HG02642 (cell line): Measurements from ENCODE around the gene POU2AF2.
"Not testable (repeated sequence)": the region's sequence is repeated elsewhere in the genome, so short reads cannot be mapped to it uniquely, and the experiment has no call there.

Experiments used
- ATAC-seq: cut with Tn5 transposase; IDR thresholded peaks from one replicate; pipeline ENCODE4 v1.9.1; 2021; ENCODE audit warnings: mild to moderate bottlenecking; ENCODE audit not compliant: unreplicated experiment, poor library complexity

Gene POU2AF2

GRCh38 chr11:111301004-111301841 is 55.7 kb downstream of the POU2AF2 start:
- ATAC-seq, result no peak

DNA sequence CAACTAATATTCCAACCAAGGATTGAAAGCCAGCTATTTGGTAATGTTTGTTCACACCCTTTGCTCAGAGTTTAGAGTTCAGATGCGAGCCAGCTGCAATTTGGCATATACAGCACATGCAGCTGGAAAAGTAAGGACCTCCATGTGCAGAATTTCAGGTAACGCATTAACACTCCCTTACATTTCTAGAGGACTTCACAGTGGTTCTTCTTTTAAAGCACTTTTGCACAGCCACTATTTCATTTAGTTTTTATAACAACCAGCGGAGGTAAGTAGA is 56.3 kb downstream of the POU2AF2 start:
- no peak for ATAC-seq

DNA sequence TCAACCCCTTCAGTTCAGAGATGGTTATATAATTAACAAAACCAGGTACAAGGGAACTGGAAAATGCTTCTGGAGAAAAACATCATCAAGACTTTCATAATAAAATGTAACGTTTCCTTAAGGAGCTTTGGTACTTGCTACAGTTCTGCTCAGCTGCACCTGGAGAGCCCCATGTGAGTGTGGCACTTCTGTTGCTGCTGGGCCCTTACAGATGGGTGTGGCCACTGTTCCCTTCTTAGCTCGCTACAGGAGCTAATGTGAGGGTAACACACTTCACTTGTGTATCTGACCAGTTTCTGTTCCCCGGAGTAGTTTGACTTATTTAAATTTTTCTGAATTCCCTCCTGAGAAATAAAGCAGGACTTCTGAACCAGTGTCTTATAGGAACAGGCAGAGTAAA is 56.8 kb downstream of the POU2AF2 start:
- no peak for ATAC-seq

DNA sequence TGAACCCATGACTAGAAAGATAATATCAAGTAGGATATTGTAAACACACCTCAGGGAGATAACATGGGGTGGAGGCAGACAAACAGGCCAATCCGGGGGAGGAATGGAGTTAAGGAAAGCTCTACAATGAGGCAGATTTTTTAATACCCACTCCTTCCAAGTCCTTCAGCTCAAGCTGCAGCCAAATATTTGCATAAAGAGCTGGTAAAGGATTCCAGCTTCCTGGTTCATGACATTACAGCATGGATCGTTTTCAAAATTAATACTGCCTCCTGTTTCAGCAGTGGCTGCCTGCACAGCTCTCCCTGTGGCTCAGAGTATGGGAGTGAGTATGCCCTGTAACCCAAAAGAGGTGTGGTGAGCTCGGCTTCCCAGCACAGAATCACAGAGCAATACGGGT is 57.9 kb downstream of the POU2AF2 start:
- no peak for ATAC-seq

- ATAC-seq, result no peak
Measured at GRCh38 chr11:111305162-111305802, 59.8 kb downstream of the POU2AF2 start.

- ATAC-seq, result no peak
Measured at GRCh38 chr11:111305876-111306275, 60.4 kb downstream of the POU2AF2 start.

DNA sequence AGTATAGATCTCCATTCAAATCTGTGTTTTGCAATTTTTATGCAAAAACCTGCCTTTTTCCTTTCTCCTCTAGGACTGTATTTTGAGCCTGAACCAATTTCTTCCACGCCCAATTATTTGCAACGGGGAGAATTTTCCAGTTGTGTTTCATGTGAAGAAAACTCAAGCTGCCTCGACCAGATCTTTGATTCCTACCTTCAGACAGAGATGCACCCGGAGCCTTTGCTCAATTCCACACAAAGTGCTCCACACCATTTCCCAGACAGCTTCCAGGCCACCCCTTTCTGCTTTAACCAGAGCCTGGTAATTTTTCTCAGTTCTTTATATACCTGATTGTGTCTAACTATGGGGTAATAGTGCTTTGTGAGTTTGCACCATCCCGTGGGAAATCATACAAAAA is 60.8 kb downstream of the POU2AF2 start:
- ATAC-seq, result no peak

GRCh38 chr11:111307472-111308108 is 62.1 kb downstream of the POU2AF2 start:
- ATAC-seq, result no peak

GRCh38 chr11:111308140-111308539 is 62.6 kb downstream of the POU2AF2 start:
- ATAC-seq, result no peak

GRCh38 chr11:111309215-111309915 is 63.8 kb downstream of the POU2AF2 start:
- no peak for ATAC-seq

GRCh38 chr11:111310088-111310487 is 64.6 kb downstream of the POU2AF2 start:
- ATAC-seq, result no peak

GRCh38 chr11:111310723-111311122 is 65.2 kb downstream of the POU2AF2 start:
- ATAC-seq, result no peak

GRCh38 chr11:111312076-111312475 is 66.6 kb downstream of the POU2AF2 start:
- ATAC-seq, result no peak

DNA sequence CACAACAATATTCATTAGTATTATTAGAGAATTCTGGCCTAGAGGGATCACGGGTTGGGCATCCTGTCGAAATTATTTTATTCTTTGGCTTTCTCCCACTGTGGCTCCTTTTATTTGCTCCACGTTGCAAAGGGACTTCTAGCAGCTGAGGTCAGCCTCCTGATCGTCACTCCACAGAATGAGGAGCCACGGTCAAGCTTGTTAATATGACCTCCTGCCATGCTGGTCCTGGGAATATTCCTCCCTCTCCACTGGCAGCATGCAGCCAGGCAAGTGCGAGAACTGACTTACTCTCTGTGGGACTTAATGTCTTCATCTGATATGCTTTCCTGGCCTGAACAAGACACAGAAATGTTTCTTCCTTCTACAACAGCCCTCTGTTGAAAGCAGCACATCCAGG is 73.8 kb downstream of the POU2AF2 start:
- ATAC-seq, result no peak

DNA sequence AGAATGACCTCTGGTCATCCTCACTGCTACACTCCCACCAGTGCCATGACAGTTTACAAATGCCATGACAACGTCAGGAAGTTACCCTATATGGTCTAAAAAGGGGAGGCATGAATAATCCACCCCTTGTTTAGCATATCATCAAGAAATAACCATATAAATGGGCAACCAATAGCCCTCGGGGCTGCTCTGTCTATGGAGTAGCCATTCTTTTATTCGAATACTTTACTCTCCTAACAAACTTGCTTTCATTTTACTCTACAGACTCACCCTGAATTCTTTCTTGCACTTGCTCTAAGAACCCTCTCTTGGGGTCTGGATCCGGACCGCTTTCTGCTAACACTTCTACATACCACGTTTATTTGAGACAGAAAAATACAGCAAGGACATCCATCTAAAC is 74.7 kb downstream of the POU2AF2 start:
- ATAC-seq, result not testable (repeated sequence)

GRCh38 chr11:111320728-111321568 is 75.4 kb downstream of the POU2AF2 start:
- ATAC-seq, result no peak

DNA sequence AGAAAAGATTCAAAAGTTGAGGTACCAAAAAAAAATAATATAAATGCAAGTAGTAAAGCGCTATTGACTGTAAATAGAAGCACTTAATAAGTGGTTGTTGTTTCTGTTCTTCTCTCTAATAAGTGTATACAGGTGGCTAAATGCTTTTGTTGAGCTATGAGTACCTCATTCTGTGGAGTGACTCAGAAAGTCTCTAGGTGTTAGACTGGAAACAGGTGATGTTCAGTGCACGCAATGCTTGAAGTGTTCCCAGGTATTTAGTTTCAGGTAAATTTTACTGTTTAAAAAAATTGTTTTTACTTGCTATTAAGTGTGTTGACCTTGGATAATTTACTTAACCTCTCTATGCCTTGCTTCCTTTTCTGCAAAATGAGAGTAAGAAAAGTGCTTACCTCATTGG is 77.0 kb downstream of the POU2AF2 start:
- ATAC-seq, result no peak

DNA sequence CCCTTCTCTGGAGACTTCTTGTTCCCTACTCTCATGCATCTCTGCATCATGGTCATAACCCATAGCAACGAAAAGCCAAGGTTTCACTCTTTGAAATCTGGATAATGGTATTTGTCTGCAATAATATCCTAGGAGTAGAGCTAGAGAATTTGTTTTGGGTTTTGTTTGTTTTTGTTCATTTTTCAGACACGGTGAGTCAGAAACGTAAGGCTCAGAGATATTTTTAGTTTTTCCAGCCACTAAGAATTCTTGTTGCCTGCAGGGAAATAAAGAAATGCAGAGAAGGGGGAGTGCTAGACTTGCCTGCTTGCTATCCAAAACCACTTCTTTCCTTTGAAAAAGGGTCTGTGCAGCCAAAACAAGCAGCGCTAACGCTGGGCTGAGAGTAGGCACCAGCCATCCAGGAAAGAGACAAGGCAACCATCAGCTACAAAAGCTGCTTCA is 78.8 kb downstream of the POU2AF2 start:
- no peak for ATAC-seq

GRCh38 chr11:111325259-111325658 is 79.7 kb downstream of the POU2AF2 start:
- ATAC-seq, result no peak

- no peak for ATAC-seq
Measured at GRCh38 chr11:111326824-111327223, 81.3 kb downstream of the POU2AF2 start.
